Body of pancreas (tissue), 4 donors: ENCODE measurements around the gene VPS37D. TPM values are rescaled to one million over a fixed set of nuclear protein-coding genes. Genes with fewer than 3 reads are reported as not detected.
"Not testable (repeated sequence)": the region's sequence is repeated elsewhere in the genome, so short reads cannot be mapped to it uniquely, and the experiment has no call there.

Experiments used
- ATAC-seq: fragments of 150-250 bp; one replicate; pipeline ENCODE4 v1.9.1; 2016
- DNase-seq, 4 donors: peaks; one replicate each; pipeline ENCODE4 v3.0.0-alpha.2; 2019
- H3K27ac ChIP-seq, 4 donors: fragments of 200-600 bp; sonication (generic); 1 replicate in 3 of 4; 2 replicates in 1 of 4; pipeline versions ENCODE4 v1.5.1 to v1.6.1; 2016 to 2019; ENCODE audit warnings: mild to moderate bottlenecking in 1 of 4, mixed read lengths in 1 of 4, moderate library complexity in 1 of 4
- H3K27me3 ChIP-seq, 2 donors: fragments of 200-600 bp; sonication (generic); one replicate each; pipeline ENCODE4 v1.6.0; 2016; ENCODE audit warnings: mild to moderate bottlenecking in 1 of 2
- H3K36me3 ChIP-seq, 2 donors: fragments of 200-600 bp; sonication (generic); replicated peaks in 1 of 2; 2 replicates each; pipeline ENCODE4 v1.5.1; 2016; ENCODE audit warnings: low read depth in 2 of 2; ENCODE audit not compliant: insufficient read depth in 1 of 2
- H3K4me1 ChIP-seq: fragments of 200-600 bp; sonication (generic); one replicate; pipeline ENCODE4 v1.6.0; 2016
- H3K4me3 ChIP-seq, 2 donors: fragments of 200-600 bp; sonication (generic); 1 replicate in 1 of 2; 2 replicates in 1 of 2; pipeline ENCODE4 v1.5.1; 2016 to 2019
- H3K9me3 ChIP-seq, 3 donors: fragments of 200-600 bp; sonication (generic); 1 replicate in 2 of 3; 2 replicates in 1 of 3; pipeline ENCODE4 v1.5.1; 2016
- POLR2A ChIP-seq, 3 donors: fragments of 450-650 bp; IDR thresholded peaks; one replicate each; pipeline ENCODE4 v1.6.1; 2016; ENCODE audit warnings: antibody characterized with exemption in 3 of 3, mild to moderate bottlenecking in 2 of 3
- WGBS, 2 donors: methylation state at CpG; one replicate each; pipeline ENCODE4 v1.1.5; 2017; 5-methylcytosine and 5-hydroxymethylcytosine counted together
- intact Hi-C: fragments of 100-400 bp; cut with DNase I; formaldehyde crosslinking; loops from one replicate; pipeline ENCODE4 v1.15.1; 2023
- total RNA-seq, 2 donors: library from RNA; depleted of rRNA; stranded (reverse); fragments of >200 nt; gene quantifications; one replicate each; pipeline ENCODE4 v1.1.0, GENCODE V29; 2016
- TF ChIP-seq, protein P1 (sequence below), 7 experiments: fragments of 450-650 bp in 4 of 7; fragments of 200-600 bp in 3 of 7; sonication (generic) in 3 of 7; IDR thresholded peaks; one replicate each; pipeline ENCODE4 v1.5.1; 2016 to 2019; ENCODE audit warnings: antibody characterized with exemption in 7 of 7

The VPS37D gene
- total RNA-seq, 2 donors from 2014 or later = 1.3 to 6.0 TPM

DNA sequence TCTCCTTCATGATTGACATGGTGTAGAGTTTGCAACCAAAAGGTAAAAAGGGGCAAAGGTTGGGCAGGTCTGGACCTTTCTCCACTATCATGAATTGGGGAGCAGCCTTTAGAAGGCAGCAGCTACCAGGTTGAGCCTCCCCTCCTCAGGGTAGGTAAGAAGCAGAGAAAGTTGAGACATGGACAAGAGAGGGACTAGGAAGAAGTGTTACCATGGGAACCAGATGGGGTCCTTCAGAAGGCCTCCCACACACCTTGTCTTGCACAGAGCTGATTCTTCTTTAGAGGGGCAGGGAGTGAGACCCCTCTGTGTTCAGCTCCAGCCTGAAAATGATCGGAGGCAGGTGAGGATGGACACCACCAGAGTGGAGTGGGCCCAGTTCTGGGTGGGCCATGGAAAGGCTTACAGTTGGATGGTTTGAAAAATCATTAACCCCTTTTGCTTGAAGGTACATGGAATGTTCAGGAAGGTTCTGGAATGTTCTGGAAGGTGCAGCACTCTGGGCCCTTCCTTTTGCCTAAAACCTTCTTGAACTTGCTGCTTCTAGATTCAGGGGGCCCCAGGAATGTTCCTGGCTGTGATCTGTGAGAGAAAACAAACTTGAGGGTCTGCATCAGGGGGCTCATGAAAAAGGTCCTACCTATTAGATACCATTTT lies 7.0 kb downstream of the VPS37D start:
- Histone ChIP-seq H3K36me3 (peaks cover 0 to 2% of the 10 kb centered on the region in 2 donors), H3K9me3 (no peaks in the 10 kb centered on the region), H3K4me3 (no peak overlapping the region), H3K27ac (no peak overlapping the region), H3K4me1 (peaks cover 10% of the 10 kb centered on the region), H3K27me3 (no peaks in the 10 kb centered on the region)
- intact Hi-C loops = loop anchor here (5.0 to 10.0 kb wide), 2 partner anchors 50 to 52 kb away; partner anchors contain the start of gene MLXIPL
- WGBS, 2 donors = 92 to 95% methylated on average over 1 of the region's 1 CpG
- ATAC-seq (no peak), DNase-seq (no peak)
- TF ChIP-seq, protein P1, sequence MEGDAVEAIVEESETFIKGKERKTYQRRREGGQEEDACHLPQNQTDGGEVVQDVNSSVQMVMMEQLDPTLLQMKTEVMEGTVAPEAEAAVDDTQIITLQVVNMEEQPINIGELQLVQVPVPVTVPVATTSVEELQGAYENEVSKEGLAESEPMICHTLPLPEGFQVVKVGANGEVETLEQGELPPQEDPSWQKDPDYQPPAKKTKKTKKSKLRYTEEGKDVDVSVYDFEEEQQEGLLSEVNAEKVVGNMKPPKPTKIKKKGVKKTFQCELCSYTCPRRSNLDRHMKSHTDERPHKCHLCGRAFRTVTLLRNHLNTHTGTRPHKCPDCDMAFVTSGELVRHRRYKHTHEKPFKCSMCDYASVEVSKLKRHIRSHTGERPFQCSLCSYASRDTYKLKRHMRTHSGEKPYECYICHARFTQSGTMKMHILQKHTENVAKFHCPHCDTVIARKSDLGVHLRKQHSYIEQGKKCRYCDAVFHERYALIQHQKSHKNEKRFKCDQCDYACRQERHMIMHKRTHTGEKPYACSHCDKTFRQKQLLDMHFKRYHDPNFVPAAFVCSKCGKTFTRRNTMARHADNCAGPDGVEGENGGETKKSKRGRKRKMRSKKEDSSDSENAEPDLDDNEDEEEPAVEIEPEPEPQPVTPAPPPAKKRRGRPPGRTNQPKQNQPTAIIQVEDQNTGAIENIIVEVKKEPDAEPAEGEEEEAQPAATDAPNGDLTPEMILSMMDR (IDR thresholded peaks at IDR 0.05) = no peak
- no peak for TF ChIP-seq POLR2A (IDR thresholded peaks at IDR 0.05)

DNA sequence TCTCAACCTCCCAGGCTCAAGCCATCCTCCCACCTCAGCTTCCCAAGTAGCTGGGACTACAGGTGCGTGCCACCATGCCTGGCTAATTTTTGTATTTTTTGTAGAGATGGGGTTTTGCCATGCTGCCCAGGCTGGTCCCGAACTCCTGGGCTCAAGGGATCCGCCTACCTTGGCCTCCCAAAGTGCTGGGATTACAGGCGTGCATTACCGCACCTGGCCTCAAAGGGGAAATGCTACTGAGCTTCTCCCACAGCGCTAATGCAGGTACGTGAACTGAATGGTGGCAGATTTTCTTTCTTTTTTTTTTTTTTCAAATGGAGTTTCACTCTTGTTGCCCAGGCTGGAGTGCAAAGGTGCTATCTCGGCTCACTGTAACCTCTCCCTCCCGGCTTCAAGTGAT lies 8.4 kb downstream of the VPS37D start:
- DNase-seq, H3K9me3 ChIP-seq, H3K27me3 ChIP-seq, H3K27ac ChIP-seq, H3K36me3 ChIP-seq, H3K4me3 ChIP-seq, ATAC-seq: not testable (repeated sequence)
- H3K4me1 ChIP-seq = peaks cover 25% of the 10 kb centered on the region
- 78 to 88% methylated on average over 9 of the region's 9 CpGs for WGBS, 2 donors
- intact Hi-C loops = loop anchor here (10.0 kb wide), 1 partner anchor 49 kb away; no protein-coding TSS in a partner anchor

- peak in 1 of 4 donors; percentile 31 for DNase-seq
- ATAC-seq = no peak
- H3K4me3 ChIP-seq = no peak overlapping the region
- H3K27me3 ChIP-seq = no peaks in the 10 kb centered on the region
- peaks cover 40% of the 10 kb centered on the region for H3K4me1 ChIP-seq
- TF ChIP-seq, protein P1 (IDR thresholded peaks at IDR 0.05) = no peak
- TF ChIP-seq POLR2A (IDR thresholded peaks at IDR 0.05) = no peak
- H3K27ac ChIP-seq = no peak overlapping the region
- intact Hi-C loops = loop anchor here (10.0 kb wide), 1 partner anchor 46 kb away; no protein-coding TSS in a partner anchor
- 32 to 48% methylated on average over 4 to 6 of the region's 6 CpGs for WGBS, 2 donors
- no peaks in the 10 kb centered on the region for H3K9me3 ChIP-seq
- H3K36me3 ChIP-seq = peaks cover 0 to 2% of the 10 kb centered on the region in 2 donors
Observed at GRCh38 chr7:73678862-73679261, 11.2 kb downstream of the VPS37D start.

DNA sequence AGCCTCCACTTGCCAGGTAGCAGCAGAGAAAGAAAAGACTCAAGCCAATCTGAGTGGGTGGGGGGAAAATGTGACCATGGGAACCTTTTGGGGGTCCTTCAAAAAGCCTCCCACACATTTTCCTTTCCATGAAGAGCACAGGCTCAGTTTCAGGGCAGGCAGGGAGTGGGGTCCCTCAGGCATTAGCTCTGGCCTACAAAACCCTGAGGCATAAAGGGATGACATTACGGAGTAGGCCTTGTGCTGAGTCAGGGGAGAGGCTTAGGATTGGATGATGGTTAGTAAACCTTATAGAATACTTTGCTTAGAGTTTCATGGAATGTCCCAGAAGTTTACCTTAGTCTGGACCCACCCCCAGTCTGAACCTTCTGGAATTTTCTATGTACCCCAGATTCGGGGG lies 12.1 kb downstream of the VPS37D start:
- 88 to 89% methylated on average over 2 of the region's 2 CpGs for WGBS, 2 donors
- H3K36me3 ChIP-seq = peaks cover 0 to 2% of the 10 kb centered on the region in 2 donors
- peaks cover 40% of the 10 kb centered on the region for H3K4me1 ChIP-seq
- TF ChIP-seq, protein P1 (IDR thresholded peaks at IDR 0.05) = no peak
- no peak for TF ChIP-seq POLR2A (IDR thresholded peaks at IDR 0.05)
- no peaks in the 10 kb centered on the region for H3K9me3 ChIP-seq
- DNase-seq (no peak), ATAC-seq (no peak)
- no peaks in the 10 kb centered on the region for H3K27me3 ChIP-seq
- no peak overlapping the region for H3K27ac ChIP-seq
- H3K4me3 ChIP-seq = no peak overlapping the region
- intact Hi-C loops = loop anchor here (10.0 kb wide), 1 partner anchor 45 kb away; no protein-coding TSS in a partner anchor

DNA sequence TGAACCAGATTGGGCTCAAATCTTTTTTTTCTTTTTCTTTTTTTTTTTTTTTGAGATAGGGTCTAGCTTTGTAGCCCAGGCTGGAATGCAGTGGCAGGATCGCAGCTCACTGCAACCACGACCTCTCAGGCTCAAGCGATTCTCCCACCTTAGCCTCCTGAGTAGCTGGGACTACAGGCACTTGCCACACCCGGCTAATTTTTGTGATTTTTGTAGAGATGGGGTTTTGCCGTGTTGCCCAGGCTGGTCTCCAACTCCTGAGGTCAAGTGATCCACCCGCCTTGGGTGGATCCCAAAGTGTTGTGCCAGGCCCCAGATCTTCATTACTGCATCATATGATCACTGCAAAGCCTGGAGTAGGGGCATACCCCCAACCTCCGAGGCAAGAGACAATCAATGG lies 12.9 kb downstream of the VPS37D start:
- 76 to 82% methylated on average over 6 to 7 of the region's 7 CpGs for WGBS, 2 donors
- TF ChIP-seq POLR2A (IDR thresholded peaks at IDR 0.05) = no peak
- TF ChIP-seq, protein P1 (IDR thresholded peaks at IDR 0.05) = no peak
- peaks cover 45% of the 10 kb centered on the region for H3K4me1 ChIP-seq
- intact Hi-C loops = no loop called here
- no peaks in the 10 kb centered on the region for H3K9me3 ChIP-seq
- H3K27me3 ChIP-seq = no peaks in the 10 kb centered on the region
- DNase-seq = no peak
- no peak overlapping the region for H3K4me3 ChIP-seq
- no peak for ATAC-seq
- H3K27ac ChIP-seq = no peak overlapping the region
- peaks cover 0 to 2% of the 10 kb centered on the region in 2 donors for H3K36me3 ChIP-seq
